ENCODE results near the gene CLEC2B.

The CLEC2B gene

DNA sequence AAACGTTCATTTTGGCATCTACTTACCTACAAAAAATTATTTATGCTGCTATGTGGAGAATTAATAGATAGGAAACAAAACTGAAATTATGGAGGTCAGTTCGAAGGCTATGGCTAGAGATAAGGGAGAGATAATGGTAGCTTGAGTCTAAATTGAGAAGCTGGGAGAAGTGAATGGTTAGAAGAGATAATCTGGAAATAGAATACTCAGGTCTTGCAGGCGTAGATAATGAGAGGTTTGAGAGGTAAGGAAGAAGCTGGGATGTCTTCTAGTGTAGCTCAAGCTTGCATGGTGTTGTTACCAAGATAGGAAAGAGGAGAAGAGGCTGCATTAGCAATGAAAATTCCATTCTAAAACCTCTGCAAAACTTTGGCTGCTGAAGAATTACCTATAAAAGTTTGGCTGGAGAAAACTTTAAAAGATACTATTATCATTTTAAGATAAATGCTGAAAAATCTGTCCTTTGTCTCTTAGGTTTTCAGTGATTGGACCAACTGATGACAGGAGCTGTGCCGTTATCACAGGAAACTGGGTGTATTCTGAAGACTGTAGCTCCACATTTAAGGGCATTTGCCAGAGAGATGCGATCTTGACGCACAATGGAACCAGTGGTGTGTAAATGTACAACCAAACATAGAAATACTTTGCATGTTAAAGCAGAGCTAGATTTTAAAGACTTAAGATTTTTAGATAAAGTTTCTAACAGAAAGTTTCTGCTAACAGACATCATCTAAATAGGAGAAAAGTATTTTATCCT, 26.2 kb upstream of the CLEC2B start:
- Histone ChIP-seq H3K36me3 (no peaks in the 10 kb centered on the region), H3K27me3 (ENCODE audit: insufficient read depth, low read depth, severe bottlenecking) (no peaks in the 10 kb centered on the region), H3K4me3 (ENCODE audit: low read depth, low read length) (no peak overlapping the region), H3K27ac (no peak overlapping the region), H3K9me3 (ENCODE audit: severe bottlenecking) (no peaks in the 10 kb centered on the region)
- no peak for DNase-seq
- TF ChIP-seq, protein P1, sequence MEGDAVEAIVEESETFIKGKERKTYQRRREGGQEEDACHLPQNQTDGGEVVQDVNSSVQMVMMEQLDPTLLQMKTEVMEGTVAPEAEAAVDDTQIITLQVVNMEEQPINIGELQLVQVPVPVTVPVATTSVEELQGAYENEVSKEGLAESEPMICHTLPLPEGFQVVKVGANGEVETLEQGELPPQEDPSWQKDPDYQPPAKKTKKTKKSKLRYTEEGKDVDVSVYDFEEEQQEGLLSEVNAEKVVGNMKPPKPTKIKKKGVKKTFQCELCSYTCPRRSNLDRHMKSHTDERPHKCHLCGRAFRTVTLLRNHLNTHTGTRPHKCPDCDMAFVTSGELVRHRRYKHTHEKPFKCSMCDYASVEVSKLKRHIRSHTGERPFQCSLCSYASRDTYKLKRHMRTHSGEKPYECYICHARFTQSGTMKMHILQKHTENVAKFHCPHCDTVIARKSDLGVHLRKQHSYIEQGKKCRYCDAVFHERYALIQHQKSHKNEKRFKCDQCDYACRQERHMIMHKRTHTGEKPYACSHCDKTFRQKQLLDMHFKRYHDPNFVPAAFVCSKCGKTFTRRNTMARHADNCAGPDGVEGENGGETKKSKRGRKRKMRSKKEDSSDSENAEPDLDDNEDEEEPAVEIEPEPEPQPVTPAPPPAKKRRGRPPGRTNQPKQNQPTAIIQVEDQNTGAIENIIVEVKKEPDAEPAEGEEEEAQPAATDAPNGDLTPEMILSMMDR (IDR thresholded peaks at IDR 0.05; ENCODE audit: low read depth, low read length), result no peak

DNA sequence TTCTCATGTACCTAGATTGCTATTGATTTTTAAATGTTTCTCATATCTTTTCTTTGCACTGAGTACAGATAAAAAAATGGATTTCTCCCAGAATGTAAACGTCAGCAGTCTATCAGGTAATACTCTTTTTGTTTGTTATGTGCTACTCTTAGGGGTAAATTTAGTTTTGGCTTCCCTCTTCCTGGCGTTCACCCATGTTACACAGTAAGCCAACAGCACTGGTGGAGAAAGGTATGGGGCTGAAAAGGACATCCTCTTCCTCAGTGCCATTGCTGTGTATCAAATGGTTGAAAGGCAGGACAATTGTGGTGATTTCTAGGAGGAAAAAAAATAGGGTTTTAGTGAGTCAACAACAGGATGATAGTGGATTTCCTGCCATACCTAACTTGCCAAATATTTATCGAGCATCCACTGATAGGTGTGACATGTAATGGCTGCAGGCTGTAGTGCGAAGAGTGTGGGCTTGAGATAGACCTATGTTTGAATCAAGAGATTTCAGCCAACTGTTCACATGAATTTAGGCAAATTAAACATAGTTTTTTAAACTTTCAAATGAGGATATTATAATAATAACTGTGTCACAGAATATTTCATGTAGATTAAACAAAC, 19.6 kb upstream of the CLEC2B start:
- no peaks in the 10 kb centered on the region for H3K36me3 ChIP-seq
- peaks cover 2% of the 10 kb centered on the region for H3K9me3 ChIP-seq (ENCODE audit: severe bottlenecking)
- no peak overlapping the region for H3K4me3 ChIP-seq (ENCODE audit: low read depth, low read length)
- TF ChIP-seq, protein P1 (IDR thresholded peaks at IDR 0.05; ENCODE audit: low read depth, low read length), result no peak
- no peak overlapping the region for H3K27ac ChIP-seq
- DNase-seq, result no peak
- no peaks in the 10 kb centered on the region for H3K27me3 ChIP-seq (ENCODE audit: insufficient read depth, low read depth, severe bottlenecking)

DNA sequence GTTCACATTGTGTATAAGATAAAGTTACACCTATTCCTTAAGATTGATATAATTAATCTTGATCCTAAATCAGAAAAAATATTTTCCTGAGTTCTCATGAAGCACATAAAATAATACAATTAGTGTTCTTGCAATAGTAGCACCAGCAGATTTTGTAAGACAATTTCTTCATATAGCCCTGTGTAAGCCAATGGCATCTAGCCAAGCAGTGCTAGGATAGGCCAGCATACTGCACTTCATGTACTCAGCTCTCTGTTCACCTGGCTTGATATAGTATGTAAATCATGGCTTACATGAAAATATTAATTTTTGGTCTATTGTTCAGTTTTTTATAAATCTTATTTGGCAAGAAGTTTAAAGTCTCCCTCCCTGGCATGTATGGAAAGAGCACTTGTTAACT, 14.0 kb upstream of the CLEC2B start:
- H3K27me3 ChIP-seq (ENCODE audit: insufficient read depth, low read depth, severe bottlenecking), result no peaks in the 10 kb centered on the region
- TF ChIP-seq, protein P1 (IDR thresholded peaks at IDR 0.05; ENCODE audit: low read depth, low read length), result no peak
- no peak overlapping the region for H3K4me3 ChIP-seq (ENCODE audit: low read depth, low read length)
- no peak overlapping the region for H3K27ac ChIP-seq
- no peaks in the 10 kb centered on the region for H3K36me3 ChIP-seq
- DNase-seq, result no peak
- no peaks in the 10 kb centered on the region for H3K9me3 ChIP-seq (ENCODE audit: severe bottlenecking)

DNA sequence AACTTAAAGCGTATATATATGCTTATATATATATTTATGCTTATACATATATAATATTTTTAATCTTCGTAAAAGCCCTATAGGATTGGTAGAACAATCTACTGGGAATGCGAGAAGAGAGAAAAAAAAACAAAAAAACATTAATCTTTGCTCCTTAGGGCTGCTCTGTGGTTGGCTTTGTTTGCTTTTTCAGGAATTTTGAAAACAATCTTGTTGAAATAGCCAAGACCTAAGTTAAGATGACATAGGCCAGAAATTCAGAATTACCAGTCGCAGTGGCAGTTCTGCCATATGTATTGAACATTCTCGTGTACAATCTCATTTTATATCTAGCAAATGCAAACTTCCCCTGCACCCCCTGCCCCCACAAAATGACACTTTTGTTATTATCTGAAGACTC, 12.8 kb upstream of the CLEC2B start:
- TF ChIP-seq, protein P1 (IDR thresholded peaks at IDR 0.05; ENCODE audit: low read depth, low read length), result no peak
- H3K4me3 ChIP-seq (ENCODE audit: low read depth, low read length), result no peak overlapping the region
- H3K36me3 ChIP-seq, result no peaks in the 10 kb centered on the region
- no peak overlapping the region for H3K27ac ChIP-seq
- H3K27me3 ChIP-seq (ENCODE audit: insufficient read depth, low read depth, severe bottlenecking), result no peaks in the 10 kb centered on the region
- no peak for DNase-seq
- H3K9me3 ChIP-seq (ENCODE audit: severe bottlenecking), result no peaks in the 10 kb centered on the region

DNA sequence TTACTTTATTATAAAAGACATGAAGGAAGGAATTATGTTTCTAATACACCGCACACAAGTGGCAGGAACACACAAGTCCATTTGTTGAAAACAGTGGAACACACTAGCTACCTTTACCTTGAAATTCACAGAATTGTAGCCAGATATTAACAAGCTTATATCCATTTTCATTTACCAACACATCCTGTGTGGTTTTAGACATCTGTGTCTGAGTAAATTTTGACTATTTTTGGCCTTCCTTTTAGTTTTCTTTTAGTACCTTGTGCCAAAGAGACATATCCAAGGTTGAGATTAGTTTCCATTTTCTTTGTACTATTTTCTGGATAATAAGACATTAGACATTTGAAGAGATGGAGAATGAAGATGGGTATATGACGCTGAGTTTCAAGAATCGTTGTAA, 12.1 kb upstream of the CLEC2B start, which contains the start of gene KLRF2:
KLRF2 (plus strand) TSS at position 244 of the 400 bp plus-strand sequence; CDS start at position 351, 107 bp downstream.
- Histone ChIP-seq H3K4me3 (ENCODE audit: low read depth, low read length) (no peak within 1 kb of the TSS), H3K36me3 (no peaks in the 10 kb centered on the region), H3K27me3 (ENCODE audit: insufficient read depth, low read depth, severe bottlenecking) (no peaks in the 10 kb centered on the region), H3K9me3 (ENCODE audit: severe bottlenecking) (no peaks in the 10 kb centered on the region), H3K27ac (no peak within 1 kb of the TSS)
- TF ChIP-seq, protein P1 (IDR thresholded peaks at IDR 0.05; ENCODE audit: low read depth, low read length), result no peak
- no peak for DNase-seq
